GM19193 (cell line): ENCODE results near the gene GMPPA.

Source experiments
- POLR2A ChIP-seq: IDR thresholded peaks from 4 replicates; pipeline ENCODE4 v1.6.1; 2011; ENCODE audit not compliant: insufficient read depth, insufficient read length; ENCODE audit errors: extremely low read depth

Gene GMPPA

DNA sequence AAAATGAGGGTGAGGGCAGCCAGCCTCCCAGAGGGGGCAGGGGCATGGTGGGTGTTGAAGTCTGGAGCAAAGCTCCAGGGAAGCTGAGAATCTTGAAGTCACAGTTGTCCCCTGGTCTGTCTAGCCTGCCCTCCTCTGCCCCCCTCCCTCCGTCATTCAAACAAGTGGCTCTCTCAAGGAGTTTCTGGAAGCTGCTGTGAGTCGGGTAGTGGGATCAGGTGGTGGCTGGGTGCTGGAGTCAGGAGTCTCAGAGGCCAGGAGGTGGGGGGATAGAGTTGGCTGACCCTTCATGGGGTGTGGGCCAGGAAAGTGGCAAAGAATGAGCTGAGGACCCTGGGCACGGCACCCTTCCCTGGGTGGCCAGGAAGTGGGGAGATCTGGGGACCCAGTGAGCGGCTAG, 15.1 kb downstream of the GMPPA start:
- TF ChIP-seq POLR2A: no peak

DNA sequence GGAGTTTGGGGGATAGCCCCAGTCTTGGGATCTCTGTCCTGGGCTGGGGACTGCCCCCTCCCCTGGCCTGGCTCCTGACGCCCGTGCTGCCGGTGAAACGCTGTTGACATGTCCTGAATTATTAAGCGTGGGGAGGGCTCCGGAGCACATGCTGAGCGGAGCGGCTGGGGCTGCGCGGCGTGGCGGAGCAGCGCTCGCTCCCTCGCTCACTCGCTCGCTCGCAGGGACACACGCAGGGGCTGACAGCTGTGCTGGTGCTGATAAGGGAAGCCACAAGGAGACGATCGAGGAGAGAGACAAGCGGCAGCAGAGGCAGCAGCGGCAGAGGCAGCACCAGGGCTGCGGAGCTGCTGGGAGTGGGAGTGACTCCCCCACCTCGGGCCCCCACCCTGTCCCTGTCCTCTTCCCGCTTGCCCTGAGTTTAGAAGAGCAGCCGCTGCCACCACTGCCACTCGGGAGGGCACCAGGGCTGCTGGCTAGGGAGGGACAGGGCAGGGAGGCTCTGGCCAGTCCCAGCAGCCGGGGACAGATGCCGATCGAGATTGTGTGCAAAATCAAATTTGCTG, 15.6 kb downstream of the GMPPA start, which contains the start of gene ASIC4:
Gene ASIC4 (plus strand): TSS at position 287 of the 566 bp plus-strand sequence. CDS start 243 bp downstream, at position 530.
- TF ChIP-seq POLR2A: no peak

DNA sequence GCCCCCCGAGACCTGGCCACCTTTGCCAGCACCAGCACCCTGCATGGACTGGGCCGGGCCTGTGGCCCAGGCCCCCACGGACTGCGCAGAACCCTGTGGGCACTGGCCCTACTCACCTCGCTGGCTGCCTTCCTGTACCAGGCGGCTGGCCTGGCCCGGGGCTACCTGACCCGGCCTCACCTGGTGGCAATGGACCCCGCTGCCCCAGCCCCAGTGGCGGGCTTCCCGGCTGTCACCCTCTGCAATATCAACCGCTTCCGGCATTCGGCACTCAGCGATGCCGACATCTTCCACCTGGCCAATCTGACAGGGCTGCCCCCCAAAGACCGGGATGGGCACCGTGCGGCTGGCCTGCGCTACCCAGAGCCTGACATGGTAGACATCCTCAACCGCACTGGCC, 16.1 kb downstream of the GMPPA start:
- no peak for TF ChIP-seq POLR2A

DNA sequence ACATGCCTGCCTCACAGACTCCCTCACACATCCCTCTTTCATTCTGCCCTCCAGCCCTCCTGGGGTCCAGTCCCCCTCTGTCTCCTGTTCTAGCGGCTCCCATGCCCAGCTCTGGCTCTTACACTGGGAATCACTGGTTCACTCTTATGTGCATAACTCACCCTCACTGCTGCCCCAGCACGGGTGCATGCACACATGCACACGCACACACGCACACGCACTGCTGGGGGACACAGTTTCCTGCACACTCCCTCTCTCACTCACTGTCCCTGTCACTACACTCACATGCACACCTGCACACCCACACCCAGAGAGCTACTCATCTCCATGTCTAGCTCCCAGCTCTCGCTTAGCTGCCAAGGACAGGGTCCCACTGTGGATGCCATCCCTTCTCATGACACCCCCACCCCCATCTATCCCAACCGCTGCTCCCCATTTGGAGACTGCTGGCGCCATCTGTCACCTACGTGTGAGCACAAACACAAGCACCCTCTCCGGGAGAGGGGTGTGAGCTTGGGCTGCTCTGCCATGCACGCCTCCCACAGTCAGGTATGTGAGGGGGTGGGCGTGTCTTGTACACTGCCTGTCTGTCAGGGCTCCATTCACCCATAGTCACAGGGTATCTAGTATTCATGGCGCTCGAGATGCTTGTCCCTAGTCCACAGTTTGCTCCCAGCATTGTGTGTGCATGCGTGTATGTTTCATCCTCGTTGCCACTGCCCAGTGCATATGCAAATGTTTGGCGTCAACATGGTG, 17.4 kb downstream of the GMPPA start:
- TF ChIP-seq POLR2A: no peak

DNA sequence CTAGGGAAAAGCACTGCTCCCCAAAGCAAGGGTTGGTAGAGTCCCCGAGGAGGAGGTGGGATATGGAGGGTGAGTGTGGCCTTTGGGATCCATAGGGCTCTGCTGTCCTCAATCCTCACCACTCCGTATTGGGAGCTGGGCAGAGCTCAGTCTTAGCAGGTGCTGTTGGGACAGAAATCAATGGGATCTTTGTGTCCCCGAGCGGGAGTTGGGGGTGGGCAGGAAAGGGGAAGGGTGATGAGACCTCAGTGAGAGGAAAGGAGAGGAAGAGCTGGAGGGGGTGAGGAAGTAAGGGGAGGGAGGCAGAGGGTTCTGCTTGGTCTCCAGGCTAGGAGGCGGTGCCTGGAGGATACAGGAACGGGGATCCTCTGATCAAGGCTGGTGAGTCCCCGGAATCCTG, 18.2 kb downstream of the GMPPA start:
- TF ChIP-seq POLR2A: no peak

DNA sequence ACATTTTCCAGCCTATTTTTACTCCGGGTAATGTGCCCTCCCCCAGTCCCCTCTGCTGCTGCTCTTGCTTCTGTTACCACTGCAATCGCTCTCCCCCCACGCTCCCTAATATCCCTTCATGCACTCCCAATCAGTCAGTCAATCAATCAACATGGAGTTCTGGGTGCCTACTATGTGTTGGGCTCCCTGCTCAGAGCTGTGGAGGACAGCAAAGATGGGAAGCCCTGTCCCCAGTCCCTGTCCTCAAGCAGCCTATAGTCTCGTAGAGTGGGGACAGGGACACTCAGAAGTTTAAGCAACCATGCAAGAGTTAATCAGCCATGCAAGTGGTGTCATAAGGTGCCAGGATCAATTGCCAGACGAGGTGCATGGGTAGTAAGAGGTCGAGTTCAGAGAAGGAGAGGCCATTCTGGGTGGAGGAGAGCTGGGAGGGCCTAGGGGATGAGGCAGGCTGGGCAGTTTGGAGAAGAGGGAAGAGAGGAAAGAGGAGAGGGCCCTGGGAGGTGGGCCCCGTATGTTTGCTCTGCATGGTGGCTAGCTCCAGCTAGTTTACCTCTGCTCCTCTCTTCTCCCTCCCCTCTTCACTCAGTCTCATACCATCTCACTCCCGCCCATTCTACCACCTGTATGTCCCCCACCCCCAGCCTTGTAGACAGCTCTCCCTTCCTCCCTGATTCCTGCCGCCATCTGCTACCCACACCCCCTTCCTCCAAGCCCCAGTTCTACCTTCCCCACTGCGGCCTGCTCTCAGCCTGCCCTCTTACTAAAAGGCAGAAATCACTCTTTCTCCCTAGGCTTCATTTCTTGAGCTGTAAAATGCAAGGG, 19.5 kb downstream of the GMPPA start:
- no peak for TF ChIP-seq POLR2A

DNA sequence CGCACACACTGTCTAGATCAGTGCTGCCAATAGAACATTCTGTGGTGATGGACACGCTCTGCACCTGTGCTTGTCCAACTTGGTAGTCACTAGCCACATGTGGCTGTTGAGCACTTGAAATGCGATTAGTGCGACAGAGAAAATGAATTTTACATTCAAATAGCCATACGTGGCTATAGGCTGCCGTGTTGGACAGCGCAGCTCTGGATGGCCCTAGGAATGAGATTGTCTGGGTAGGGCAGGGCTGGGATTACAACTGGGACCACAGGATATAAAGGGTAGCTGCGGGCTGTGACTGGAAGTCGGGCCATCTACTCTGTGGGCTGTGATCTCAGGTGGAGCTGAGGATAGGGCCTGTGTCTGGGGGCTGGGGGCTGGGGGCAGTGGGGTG, 20.8 kb downstream of the GMPPA start:
- no peak for TF ChIP-seq POLR2A

DNA sequence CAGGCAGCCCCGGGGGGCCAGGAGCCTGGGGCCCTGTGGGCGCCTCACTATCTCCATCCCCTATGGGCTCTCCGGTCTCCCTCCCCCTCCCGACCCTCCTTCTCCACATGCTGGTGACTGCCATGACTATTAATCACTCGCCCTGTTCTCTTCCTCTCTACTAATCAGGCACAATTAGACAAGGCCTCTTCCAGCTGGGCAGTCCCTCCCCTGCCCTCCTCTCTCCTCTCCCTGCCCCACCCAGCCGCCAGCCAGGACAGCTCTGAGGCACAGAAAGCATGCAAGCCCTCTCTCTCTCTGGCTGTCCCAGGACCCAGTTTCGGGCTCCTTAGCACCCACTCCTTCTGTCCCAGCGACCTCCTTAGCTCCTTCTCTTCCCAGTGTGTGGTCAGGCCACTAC, 21.4 kb downstream of the GMPPA start:
- TF ChIP-seq POLR2A: no peak

DNA sequence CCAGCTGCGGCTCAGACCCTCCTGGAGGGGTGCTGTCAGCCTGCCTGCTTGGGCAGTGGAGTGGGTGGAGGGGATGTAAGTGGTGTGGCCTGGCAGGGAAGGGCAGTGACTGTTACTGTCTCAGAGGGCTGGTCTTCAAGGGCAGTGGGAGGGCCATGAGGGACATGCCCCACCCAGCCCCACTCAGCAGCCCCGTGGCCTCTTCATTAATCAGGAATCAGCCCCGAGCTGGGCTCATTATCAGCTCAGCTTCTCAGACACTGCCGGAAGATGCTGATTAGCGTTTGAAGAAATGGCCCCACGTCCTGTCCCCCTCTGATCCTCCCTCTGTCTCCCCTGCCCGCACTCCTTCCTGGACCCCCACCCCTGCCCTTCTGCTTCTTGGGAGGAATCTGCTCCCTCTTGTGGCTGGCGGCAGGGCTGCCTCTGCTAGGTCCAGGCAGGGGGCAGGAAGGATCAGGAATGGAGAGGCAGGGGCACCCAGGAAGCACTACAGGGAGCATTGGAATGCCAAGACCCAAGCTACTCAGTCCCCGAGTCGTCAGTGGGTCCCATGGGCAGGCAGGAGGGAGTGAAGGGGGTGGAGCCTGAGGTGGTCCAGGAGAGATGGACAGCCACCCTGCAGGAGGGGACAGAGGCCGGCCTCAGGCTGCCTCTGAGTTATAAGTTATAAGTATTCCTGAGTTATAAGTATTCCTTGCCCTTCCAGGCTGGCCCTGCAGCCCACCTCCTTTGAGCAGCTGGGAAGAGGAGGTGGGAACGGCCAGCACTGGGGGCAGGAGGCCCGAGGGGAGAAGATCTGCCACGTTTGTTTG, 22.6 kb downstream of the GMPPA start:
- no peak for TF ChIP-seq POLR2A

DNA sequence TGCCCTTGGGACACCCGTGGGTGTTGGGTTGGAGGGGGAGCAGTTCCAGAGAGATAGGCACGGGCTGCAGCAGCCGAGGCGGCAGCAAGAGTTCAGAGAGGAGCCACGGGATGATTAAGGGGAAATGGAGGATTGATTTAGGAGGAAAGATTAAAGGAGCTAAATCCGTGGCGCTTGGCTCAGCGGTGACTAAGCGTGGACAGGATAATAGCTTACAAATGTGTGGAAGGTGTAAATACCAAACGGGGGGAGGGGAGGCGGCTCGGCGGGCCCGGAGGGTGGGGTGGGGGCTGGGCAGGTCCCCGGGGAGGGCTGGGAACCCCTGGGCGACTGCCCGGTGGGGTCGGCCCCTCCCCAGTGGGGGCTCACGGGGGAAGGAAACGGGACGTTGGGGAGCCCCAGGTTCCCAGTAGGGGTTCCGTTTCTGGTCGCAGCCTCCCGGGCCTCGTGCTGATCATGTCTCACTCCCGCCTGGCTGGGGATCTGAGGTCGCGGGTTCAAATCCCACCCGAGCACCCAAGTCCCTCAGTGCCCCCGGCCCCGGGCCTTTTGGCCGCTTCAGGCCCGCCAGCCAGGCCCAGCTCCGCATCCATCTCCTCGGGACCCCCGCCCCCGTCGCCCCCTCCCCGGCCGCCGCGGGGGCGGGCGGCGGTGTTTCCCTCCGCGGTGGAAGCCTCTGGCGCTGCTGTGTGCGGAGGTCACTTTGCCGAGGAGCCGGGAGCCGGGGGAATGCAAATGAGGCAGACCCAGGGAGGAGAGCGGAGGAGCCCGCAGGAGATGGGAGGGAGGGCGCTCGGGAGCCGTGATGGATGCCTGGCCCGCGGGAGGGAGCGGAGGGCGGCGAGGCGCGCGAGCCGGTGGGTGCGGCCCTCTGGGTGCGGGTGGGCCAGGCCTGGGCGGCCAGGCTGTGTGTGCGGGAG, 23.7 kb downstream of the GMPPA start:
- TF ChIP-seq POLR2A: no peak

DNA sequence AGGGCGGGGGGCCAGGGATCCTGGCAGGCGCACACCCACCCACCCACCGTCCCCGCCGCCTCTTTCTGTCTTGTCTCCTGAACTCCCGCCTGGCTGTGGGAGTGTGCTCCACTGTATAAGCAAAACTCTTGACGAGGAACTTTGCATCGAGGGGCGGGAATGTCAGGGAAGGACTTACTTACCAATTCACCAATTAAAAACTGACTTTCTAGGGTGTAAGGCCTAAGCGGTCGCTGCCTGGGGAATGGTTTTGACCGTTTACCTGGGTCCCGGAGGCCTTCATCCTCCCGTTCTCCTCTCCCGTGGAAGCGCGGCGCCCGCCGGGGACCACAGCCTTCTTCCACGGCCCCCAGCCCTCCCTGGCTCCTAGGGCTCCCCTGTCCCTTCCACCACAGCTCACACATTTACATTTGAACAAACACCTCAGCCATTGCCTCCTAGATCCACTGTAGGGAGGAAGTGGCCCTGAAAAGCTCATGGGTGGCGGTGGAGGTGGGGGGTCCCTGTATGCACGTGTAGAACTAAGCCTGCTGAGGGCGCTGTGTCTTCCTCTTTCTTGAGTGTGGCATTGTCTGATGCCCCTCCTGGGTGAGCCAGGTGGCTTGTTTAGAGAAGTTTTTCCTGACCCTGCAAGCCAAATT, 24.5 kb downstream of the GMPPA start:
- TF ChIP-seq POLR2A: no peak

DNA sequence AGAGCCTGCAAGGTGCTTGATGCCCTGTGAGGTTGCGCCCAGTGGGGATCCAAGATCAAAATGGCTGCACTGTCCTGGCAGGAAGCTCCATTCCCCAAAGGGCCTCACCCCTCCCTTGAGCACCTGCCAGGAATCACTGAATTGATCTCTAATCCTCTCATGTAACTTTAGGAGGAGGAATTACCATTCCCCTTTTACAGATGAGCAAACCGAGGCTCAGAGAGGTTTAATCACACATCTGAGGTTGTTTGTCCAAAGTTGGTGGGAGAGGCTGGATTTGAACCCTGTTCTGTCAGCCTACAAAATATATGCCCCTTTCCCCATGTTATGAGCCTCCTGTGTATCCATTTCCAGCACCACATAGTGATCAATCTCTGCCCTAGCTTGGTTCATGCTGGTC, 26.1 kb downstream of the GMPPA start:
- no peak for TF ChIP-seq POLR2A

DNA sequence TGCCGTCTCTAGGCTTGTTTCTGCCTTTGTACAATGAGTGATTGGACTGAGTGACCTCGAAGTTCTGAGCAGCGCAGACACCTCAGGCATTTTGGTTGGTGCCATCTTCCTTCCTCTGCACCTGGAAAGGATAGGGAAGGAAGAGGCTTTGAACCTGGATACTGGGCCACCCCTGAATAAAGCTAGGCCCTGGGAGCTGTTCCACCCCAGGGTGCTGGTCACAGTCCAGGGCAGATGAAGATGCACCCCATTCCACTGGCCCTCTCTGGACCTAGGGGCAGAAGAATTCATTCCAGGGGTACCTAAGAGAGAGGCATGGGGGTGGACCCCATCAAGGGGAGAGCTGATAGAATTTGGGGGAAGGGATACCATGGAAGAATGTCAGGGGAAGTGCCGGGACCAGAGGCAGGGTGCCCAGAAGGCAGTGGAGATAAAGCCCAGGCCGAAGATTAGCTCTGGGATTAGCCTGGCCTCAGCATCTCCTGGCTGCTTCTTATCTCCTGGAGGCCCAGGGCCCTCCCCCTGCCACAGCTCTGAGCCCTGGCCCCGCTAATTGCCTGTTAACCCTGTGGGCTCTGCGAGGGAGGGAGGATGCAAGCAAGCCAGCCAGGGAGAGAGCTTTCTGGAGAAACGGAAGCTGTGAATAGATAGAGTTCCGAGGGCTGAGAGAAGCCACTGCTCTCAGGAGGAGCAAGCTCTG, 27.0 kb downstream of the GMPPA start:
- no peak for TF ChIP-seq POLR2A
